Measurements from ENCODE around the gene PSPN.
"Not testable (repeated sequence)": the region's sequence is repeated elsewhere in the genome, so short reads cannot be mapped to it uniquely, and the experiment has no call there.

Gene PSPN

GRCh38 chr19:6402837-6403608 lies 27.3 kb upstream of the PSPN start:
- no peak for DNase-seq

DNA sequence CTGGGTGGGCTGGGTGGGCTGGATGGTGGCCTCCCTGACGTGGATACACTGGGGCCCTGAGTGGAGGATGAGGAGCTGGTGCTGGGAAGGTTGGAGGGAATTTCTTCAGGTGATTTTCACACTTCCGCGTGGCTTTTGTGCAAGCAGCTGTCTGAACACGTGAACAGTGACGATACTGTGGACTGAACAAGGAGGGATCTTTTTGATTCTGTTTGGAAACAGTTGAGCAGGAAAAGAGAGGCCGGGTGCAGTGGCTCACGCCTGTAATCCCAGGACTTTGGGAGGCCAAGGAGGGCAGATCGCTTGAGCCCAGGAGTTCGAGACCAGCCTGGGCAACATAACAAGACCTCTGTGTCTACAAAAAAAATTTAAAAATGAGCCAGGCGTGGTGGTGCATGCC lies 26.3 kb upstream of the PSPN start:
- DNase-seq: no peak

- not testable (repeated sequence) for DNase-seq
Measured at GRCh38 chr19:6400062-6400944, 24.6 kb upstream of the PSPN start.

GRCh38 chr19:6396305-6396704 lies 20.6 kb upstream of the PSPN start:
- no peak for DNase-seq

GRCh38 chr19:6394831-6395230 lies 19.1 kb upstream of the PSPN start:
- no peak for DNase-seq

DNA sequence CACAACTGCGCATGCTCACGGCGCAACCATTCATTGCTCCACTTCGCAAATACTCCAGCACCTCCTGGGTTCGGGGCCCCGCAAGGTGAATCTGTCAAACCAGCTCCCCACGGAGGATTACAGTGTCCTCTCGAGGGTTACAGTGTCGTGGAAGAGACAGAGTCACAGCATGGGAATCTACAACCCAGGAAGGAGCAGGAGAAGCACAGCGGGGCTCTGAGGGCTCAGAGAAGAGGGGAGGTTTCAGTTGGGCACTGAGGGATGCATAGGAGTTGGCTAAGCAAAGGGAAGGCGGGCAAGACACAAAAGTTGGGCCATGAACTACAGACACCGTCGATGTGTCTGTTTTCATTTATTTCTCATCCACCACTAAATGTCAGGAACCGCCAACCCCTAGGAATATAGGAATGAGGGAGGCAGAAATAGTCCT lies 18.3 kb upstream of the PSPN start:
- no peak for DNase-seq

GRCh38 chr19:6393074-6393982 lies 17.6 kb upstream of the PSPN start, which contains the start of gene GTF2F1:
Gene GTF2F1, minus strand, starts transcription at chr19:6393164. Its CDS starts 169 bp downstream, at chr19:6392995.
- peak; percentile 91 to 93 for DNase-seq

DNA sequence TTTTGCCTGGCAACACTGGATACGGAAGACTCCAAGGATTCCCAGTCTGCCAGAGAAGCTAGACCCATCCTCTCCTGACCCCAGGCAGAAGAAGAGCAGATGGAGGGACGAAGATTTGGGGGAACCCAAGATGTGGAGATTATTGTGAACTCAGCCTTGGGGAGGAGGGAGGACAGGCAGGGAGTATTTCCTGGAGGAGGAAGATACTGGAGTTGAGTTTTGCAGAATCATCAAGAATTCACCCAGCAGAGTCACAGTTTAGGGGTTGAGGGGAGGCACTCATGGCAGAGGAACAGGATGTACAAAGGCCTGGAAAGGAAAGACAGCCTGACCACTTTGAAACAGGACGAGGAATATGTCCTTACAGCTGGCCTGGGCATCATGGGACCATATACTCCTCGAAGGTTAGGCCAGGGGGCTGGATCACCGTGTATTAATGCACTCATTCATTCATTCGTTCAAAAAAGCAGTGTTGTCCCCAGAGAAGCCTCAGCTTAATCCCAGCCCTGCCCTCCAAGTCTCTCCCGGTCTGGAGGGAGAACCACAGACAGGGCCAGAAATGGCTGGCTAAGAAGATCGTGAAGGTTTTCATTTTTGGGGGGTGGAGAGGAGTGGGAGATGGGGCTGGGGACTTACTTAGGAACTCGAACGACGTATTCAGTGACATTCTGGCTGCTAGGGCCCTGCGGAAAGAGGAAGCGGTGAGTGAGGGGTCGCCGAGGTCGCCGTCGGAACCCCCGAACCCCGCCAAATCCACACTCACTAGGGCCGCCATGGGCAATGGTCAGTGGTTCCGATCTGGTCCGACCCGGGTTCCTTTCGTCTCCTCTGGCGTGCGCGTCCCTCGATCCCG lies 16.7 kb upstream of the PSPN start:
- DNase-seq: no peak

DNA sequence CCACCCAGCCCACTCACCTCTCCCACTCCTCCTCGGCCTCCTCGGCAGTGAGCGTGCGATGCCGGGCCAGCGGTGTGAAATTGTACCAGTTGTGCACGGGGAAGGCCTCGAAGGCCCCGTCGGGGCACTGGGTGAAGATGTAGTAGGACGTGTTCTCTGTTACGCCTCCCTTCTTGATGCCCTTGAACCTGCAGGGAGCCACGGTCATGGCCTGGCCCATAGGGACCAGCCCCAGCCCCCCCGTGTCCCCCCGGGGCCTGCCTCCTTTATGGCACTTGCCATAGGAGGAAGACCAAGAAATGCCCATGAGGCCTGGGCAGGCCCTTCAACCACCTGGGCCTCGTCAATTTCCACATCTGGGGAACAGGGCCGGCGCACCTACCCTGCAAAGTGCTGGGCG lies 11.6 kb upstream of the PSPN start:
- DNase-seq: no peak

- DNase-seq: no peak
Measured at GRCh38 chr19:6384381-6384780, 8.6 kb upstream of the PSPN start.

GRCh38 chr19:6383188-6383587 lies 7.5 kb upstream of the PSPN start:
- DNase-seq: no peak

GRCh38 chr19:6381030-6381750 lies 5.5 kb upstream of the PSPN start:
- DNase-seq: no peak

DNA sequence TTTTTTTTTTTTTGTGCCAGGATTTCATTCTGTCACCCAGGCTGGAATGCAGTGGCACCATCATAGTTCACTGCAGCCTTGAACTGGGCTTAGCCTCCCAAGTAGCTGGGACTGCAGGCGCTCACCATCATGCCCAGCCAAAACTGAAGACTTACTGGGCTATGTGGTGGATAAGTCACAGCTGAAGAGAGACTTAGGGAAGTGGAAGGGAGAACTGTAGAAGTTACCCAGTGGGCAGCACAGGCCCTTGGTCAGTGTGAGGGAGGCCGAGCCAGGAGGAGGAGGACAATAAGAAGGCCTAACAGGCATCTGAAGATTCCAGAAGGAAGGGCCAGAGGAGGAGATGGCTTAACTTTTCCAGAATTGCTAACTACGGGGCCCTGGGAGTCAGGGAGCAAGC lies 4.0 kb upstream of the PSPN start:
- DNase-seq: no peak

GRCh38 chr19:6378486-6378885 lies 2.8 kb upstream of the PSPN start:
- no peak for DNase-seq

DNA sequence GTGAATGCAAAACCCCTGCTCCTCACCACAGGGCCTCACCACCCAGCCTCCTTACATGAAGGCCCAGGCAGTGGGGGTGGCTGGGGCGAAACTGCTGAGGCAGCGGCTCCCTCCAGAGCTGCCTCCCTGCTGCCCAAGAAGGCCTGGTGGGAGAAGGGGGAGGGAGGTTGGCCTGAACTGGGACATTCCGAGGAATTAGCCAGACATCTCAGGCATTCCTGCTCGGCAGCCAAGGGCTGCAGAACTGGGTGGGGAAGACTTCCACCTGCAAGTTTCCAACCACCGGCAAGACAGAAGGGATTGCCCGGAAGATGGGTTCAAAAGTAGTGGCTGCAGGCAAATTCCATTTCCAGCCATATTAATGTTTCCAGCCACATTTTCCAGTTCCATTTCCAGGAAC lies 2.3 kb upstream of the PSPN start:
- no peak for DNase-seq

DNA sequence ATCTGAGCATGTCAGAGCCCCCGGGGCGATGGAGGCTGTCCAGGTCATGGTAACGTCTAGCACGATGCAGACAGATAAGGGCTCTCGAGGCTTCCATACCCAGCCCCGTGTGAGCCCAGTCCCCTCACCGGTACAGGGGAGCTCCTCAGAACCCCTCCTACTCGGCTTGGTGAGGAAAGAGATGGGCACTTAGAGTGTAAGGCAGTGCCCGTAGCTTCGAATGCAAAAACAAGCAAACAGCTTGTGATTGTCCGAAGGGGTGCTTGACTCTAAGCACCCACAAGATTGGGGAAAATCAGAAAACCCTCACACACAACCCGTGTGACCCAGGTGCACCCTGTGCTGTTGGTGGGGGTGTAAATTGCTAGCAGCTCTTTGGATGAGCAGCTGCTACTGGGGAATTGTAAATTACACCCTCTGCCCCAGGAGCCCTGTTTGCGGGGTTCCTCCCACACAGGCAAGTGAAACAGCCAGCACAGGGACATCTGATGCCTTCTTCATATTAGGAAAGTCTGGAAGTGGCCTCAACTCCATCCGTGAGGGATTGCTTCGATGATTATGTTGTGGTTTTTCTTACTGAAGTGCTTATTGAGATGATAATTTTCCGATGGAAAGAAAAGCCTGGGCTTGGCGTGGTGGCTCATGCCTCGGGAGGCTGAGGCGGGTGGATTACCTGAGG lies 918 bp upstream of the PSPN start:
- DNase-seq: no peak

DNA sequence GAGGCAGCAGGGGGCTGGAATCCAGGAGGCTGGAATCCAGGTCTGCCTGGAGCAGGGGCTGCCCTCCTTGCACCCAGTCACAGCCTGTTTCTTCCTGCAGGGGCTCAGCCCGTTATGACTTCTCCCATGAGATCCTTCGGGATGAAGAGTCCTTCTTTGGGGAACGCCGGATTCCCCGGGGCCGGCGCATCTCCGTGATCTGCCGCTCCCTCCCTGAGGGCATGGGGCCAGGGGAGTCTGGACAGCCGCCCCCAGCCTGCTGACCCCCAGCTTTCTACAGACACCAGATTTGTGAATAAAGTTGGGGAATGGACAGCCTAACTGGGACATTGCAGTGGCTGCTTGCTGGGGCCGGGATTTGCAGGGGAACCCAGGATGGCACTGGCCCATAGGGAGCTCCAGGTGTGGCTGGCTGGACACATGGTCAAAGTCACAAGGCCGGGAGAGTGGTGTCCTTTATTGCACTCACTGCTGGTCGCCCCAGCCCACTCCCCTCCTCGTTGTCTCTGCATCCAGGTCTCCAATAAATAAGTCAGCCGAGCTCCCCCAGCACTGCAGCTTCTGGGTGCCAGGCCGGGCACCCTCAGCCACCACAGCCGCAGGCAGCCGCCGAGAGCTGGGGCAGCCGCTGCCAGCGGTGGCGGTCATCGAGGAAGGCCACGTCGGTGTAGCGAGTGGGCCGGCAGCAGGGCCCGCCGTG lies 872 bp downstream of the PSPN start:
- DNase-seq: no peak

GRCh38 chr19:6374161-6374709 lies 1.5 kb downstream of the PSPN start:
- DNase-seq: no peak

DNA sequence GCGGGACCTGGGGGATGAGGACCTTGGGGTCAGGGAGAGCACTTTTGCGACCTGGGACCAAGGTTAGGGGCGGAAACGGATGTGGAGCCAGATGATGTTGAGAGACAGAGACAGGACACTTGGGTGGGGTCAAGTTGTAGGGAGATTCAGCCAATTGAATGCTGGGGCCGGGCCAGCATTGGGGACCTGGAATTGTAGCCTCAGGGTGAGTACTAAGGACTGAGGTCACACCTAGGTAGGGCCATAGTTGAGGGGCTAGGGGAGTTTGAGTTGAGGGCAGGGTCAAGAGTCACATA lies 2.0 kb downstream of the PSPN start:
- DNase-seq: no peak

Data from stimulated activated CD4-positive, alpha-beta T cell treated with anti-CD3 and anti-CD28 coated beads, Interleukin-4, amount 100 ng/mL, for 4 hours (primary cell).